Nephron (organoid): ENCODE measurements around the gene TRIO.
A peak's percentile ranks its signal among the peaks of the same experiment; 100 is the strongest.

Experiments
- H3K27ac Mint-ChIP-seq, 3 experiments: 2 replicates each; pipeline ENCODE4 v1.8.0; 2020; ENCODE audit warnings: mixed read lengths in 3 of 3, mild to moderate bottlenecking in 2 of 3, moderate library complexity in 1 of 3
- H3K27me3 Mint-ChIP-seq: 2 replicates; pipeline ENCODE4 v1.8.0; 2021; ENCODE audit warnings: low read depth, mild to moderate bottlenecking, moderate library complexity, mixed read lengths
- H3K36me3 Mint-ChIP-seq: 2 replicates; pipeline ENCODE4 v1.8.0; 2020; ENCODE audit warnings: low read depth, mixed read lengths
- H3K4me1 Mint-ChIP-seq: 2 replicates; pipeline ENCODE4 v1.8.0; 2020; ENCODE audit warnings: mixed read lengths
- H3K4me3 Mint-ChIP-seq, 3 experiments: 2 replicates each; pipeline ENCODE4 v1.8.0; 2020; ENCODE audit warnings: mild to moderate bottlenecking in 3 of 3, mixed read lengths in 3 of 3, moderate library complexity in 2 of 3
- H3K9me3 Mint-ChIP-seq: 2 replicates; pipeline ENCODE4 v1.8.0; 2020; ENCODE audit warnings: mixed read lengths
- CTCF ChIP-seq, 3 experiments: fragments of 200-600 bp; sonication (generic); IDR thresholded peaks; one replicate each; pipeline ENCODE4 v1.5.0; 2021; ENCODE audit warnings: antibody characterized with exemption in 3 of 3; ENCODE audit not compliant: unreplicated experiment in 3 of 3

TRIO gene

DNA sequence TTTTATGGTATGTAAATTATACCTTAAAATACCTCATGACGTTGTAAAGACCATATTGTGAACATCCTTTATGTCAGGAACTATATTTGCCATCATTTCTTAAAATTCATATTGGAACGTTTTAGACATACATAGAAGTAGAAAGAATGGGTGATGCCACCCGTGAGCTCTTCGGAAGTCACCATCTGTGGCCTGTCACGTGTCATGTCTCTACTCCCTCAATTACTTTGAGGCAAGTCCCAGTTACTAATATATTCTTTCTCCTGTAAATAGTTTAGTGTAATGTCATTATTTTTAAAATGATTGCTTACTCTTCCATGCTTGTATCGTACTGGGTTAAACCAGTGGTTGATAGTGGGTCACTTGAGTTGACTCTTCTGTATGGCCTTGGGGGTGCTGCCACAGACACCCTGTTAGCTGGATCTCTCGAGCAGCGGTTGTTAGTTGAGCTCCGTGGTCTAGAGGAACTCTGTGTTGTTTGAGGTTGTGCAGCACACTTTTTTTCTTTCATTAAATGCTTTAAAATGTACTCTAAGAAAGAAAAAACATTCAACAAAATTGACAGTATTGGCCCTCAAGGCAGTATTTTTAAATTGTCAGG is 66.2 kb downstream of the TRIO start:
- no peaks in the 10 kb centered on the region for H3K27me3 Mint-ChIP-seq
- peaks cover 67% of the 10 kb centered on the region for H3K4me1 Mint-ChIP-seq
- H3K9me3 Mint-ChIP-seq = no peaks in the 10 kb centered on the region
- H3K4me3 Mint-ChIP-seq = no peak overlapping the region
- no peak for TF ChIP-seq CTCF (IDR thresholded peaks at IDR 0.05; ENCODE audit: unreplicated experiment in 3 of 3)
- no peaks in the 10 kb centered on the region for H3K36me3 Mint-ChIP-seq
- no peak overlapping the region for H3K27ac Mint-ChIP-seq

DNA sequence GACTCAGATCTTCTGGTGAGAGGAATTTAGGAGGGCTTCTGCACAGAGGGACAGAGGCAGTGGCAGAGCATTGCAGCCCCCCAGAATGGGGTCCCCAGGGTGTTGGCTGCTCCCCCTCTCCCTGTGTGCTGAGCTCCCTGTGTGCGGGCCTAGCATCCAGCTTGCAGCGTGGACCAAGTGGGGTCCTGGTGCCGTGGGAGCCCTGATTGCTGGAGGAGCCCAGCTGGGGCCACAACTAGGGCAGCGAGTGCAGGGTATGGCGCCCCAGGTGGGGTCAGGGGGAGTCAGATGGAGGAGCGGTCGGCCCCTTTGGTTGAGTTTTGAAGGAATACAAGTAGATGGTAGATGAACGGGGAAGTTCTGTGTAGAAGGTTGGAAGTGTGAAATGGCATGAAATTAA is 66.7 kb downstream of the TRIO start:
- H3K4me3 Mint-ChIP-seq = no peak overlapping the region
- H3K9me3 Mint-ChIP-seq = no peaks in the 10 kb centered on the region
- H3K27me3 Mint-ChIP-seq = no peaks in the 10 kb centered on the region
- TF ChIP-seq CTCF (IDR thresholded peaks at IDR 0.05; ENCODE audit: unreplicated experiment in 3 of 3) = no peak
- H3K36me3 Mint-ChIP-seq = no peaks in the 10 kb centered on the region
- H3K4me1 Mint-ChIP-seq = peaks cover 62% of the 10 kb centered on the region
- H3K27ac Mint-ChIP-seq = no peak overlapping the region

- Mint-ChIP-seq H3K36me3 (no peaks in the 10 kb centered on the region), H3K27ac (peak overlapping the region in 2 of 3 experiments; percentile 3 to 5), H3K9me3 (no peaks in the 10 kb centered on the region), H3K4me1 (peaks cover 62% of the 10 kb centered on the region), H3K4me3 (no peak overlapping the region), H3K27me3 (no peaks in the 10 kb centered on the region)
- no peak for TF ChIP-seq CTCF (IDR thresholded peaks at IDR 0.05; ENCODE audit: unreplicated experiment in 3 of 3)
These were observed 67.6 kb downstream of the TRIO start for GRCh38 chr5:14210729-14211128.

DNA sequence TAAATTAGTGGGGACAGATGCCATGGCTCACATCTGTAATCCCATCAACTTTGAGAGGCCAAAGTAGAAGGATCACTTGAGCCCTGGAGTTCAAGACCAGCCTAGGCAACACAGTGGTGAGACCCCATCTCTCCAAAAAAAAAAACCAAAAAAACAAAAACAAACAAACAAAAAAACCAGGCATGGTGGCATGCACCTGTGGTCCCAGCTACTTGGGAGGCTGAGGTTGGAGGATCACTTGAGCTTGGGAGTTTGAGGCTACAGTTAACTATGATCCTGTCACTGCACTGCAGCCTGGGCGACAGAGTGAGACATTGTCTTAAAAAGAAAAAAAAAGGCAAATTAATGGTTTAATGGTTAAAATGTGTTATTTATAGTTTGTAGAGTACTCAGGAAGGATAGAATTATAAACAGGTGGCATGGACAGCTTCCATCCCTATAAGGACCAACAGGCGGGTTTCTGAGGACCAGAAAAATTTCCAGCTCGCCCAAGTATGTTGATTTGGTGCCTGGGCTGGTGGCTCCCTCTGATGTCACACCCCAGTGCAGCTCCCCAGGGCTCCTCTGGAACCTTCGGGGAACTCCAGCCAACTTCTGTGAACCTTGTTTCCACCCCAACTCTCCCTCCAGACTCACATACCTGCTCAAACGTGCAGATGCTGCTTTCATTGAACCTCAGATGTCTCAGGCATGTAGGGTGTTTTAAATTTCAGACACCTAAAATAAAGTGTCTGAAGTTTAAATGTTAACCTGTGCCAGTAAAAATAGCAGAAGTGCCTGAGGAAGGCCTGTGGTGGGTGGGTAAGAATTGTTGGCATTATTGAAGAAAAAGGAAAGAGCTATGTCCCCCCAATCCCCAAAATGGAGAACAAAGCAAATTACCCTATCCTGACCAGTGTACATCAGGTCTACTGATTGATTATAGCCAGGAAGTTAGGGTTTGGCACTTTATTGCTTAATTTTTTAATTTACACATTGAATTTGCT is 69.0 kb downstream of the TRIO start:
- TF ChIP-seq CTCF (IDR thresholded peaks at IDR 0.05; ENCODE audit: unreplicated experiment in 3 of 3) = no peak
- Mint-ChIP-seq H3K4me3 (no peak overlapping the region), H3K4me1 (peaks cover 69% of the 10 kb centered on the region), H3K27me3 (no peaks in the 10 kb centered on the region), H3K36me3 (no peaks in the 10 kb centered on the region), H3K9me3 (no peaks in the 10 kb centered on the region), H3K27ac (peak overlapping the region; percentile 59 to 85 (median 62))

DNA sequence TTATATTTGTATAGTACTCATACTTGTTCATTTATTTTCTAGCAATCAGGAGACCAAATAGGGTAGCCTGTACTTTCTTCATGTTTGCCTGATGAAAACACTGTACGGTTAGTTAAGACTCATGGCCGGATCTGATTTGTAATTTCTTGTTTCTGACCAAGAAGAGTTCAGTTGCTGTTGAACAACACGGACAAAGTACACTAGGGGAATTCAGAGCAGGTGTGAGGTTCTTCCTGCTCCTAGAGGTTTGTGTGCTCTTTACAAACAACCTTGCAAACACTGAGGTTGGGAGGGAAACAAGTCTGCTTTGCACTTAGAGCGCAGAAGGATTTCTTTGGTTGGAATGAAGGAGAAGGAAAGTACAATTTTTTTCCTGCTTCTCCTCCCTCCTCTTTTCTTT is 69.7 kb downstream of the TRIO start:
- no peak for TF ChIP-seq CTCF (IDR thresholded peaks at IDR 0.05; ENCODE audit: unreplicated experiment in 3 of 3)
- Mint-ChIP-seq H3K36me3 (no peaks in the 10 kb centered on the region), H3K4me3 (no peak overlapping the region), H3K9me3 (no peaks in the 10 kb centered on the region), H3K27ac (peak overlapping the region; percentile 59 to 85 (median 62)), H3K27me3 (no peaks in the 10 kb centered on the region), H3K4me1 (peaks cover 70% of the 10 kb centered on the region)
